GM10266 (cell line): ENCODE measurements around the gene TRIM50.
"Not testable (repeated sequence)": the region's sequence is repeated elsewhere in the genome, so short reads cannot be mapped to it uniquely, and the experiment has no call there.

ENCODE experiments used
- DNase-seq: peaks from one replicate; pipeline ENCODE4 v3.0.0; 2012; ENCODE audit errors: extremely low spot score
- TF ChIP-seq, protein P1 (sequence below): IDR thresholded peaks from 2 replicates; pipeline ENCODE4 v1.5.1; 2012; ENCODE audit warnings: mild to moderate bottlenecking, low read depth; ENCODE audit not compliant: control insufficient read depth, insufficient read depth; ENCODE audit errors: missing control alignments

The TRIM50 gene

DNA sequence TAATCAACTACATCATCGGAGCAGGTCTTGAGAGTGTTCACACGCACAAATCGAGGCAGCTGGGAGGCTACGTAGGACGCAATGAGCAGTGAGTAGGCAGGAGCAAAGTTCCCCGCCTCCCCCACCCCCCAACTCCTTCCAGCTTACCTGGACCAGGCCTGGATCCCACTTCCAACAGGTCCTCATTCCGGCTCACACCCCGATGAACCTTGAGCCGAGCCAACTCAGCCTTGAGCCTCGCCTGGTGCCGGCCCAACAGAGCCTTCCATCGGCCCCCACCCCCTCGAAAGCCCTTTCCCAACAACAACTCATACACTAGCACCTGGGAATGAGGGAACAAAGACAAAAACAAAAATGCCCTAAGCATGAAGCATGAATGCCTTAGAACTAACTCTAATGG, 20.4 kb downstream of the TRIM50 start:
- TF ChIP-seq, protein P1, sequence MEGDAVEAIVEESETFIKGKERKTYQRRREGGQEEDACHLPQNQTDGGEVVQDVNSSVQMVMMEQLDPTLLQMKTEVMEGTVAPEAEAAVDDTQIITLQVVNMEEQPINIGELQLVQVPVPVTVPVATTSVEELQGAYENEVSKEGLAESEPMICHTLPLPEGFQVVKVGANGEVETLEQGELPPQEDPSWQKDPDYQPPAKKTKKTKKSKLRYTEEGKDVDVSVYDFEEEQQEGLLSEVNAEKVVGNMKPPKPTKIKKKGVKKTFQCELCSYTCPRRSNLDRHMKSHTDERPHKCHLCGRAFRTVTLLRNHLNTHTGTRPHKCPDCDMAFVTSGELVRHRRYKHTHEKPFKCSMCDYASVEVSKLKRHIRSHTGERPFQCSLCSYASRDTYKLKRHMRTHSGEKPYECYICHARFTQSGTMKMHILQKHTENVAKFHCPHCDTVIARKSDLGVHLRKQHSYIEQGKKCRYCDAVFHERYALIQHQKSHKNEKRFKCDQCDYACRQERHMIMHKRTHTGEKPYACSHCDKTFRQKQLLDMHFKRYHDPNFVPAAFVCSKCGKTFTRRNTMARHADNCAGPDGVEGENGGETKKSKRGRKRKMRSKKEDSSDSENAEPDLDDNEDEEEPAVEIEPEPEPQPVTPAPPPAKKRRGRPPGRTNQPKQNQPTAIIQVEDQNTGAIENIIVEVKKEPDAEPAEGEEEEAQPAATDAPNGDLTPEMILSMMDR, result no peak
- no peak for DNase-seq

DNA sequence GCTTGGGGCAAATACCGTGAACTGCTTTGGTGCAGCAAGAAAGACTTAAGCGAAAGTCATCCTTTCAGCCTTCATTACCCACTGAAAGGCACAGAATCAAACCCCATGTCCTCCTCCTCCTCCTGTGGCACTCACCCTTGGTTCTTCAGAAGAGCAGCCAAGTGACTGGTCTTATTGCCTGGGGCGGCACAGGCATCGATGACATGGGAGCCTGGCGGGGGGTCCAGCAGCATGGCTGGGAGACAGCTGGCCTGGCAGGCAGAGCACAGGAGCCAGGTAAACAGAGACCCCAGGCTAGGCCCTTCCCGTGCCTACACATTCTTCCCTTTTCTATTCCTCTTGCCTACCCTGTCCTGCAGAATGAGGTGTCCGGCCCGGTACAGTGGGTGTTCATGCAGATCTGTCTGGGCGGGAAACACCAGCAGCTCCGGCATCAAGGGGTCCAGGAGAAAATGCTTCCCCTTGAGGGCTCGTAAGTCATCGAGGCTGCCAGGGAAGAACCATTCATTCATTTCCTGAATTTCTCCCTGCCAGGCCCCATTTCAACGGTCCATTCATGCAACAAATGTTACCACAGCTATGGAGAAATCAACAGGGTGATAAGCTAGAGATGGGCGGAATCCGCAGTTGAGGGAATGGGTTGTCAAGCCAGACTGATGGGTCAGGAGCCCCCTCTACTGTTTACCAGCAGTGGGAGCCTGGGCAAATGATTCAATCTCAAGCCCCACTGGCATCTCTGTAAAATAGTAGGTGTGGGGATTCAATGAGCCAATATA, 23.1 kb downstream of the TRIM50 start:
- DNase-seq, result not testable (repeated sequence)

DNA sequence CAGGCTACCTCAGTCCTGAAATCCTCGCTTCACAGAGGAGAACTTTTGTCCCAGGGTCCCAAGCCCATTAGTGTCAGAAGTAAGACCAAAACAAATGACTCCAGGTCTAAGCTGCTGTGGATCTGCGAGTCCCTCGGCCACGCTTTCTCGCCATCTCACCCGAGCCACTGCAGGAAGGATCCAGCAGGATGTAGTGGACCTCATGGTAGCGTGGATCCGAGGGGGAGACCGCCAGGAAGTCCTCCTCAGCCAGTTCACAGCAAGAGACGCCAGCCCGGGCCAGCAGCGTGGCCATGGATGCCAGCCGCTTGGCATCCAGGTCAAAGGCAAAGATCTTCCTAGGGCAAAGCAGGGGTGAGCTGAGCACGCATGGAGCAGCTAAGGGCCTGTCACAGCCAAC, 23.8 kb downstream of the TRIM50 start:
- TF ChIP-seq, protein P1, result no peak
- DNase-seq, result no peak

DNA sequence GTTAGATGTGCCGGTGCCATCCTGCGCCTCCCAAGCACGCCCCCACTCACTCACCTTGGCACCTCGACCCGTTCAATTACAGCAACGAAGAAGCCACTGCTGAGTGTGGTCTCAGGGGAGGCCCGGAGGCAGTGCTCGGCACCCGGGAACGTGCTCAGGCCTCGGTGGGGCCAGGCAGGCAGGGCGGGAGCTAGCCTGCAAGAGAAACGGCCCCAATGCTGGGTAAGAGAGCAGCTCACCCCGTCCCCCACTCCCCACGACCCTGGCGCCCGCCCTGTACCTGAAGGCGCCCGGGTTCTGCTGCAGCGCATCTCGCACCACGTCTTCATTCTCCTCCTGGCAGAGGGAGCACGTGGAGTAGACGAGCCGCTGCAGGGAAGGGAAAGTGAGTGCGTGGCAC, 24.3 kb downstream of the TRIM50 start:
- no peak for DNase-seq
- TF ChIP-seq, protein P1, result no peak

DNA sequence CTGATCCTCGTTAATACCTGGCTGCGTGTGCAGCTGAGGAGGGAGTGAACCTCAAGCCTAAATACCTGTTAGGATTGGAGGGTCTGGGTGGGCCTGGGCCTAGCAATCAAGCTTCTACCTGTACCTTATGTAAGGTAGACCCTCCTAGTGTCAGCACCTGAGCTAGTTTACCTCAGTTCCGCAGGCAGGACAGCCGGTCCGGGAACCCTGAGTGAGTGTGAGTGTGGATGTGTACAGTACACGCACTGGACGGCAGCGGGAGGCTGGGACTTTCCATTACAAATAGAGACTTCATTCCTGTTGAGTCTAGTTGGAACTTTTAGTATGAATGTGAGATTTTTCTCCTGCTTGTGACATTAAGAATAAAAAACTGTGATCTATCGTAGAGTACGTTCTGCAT, 25.0 kb downstream of the TRIM50 start:
- DNase-seq, result not testable (repeated sequence)

DNA sequence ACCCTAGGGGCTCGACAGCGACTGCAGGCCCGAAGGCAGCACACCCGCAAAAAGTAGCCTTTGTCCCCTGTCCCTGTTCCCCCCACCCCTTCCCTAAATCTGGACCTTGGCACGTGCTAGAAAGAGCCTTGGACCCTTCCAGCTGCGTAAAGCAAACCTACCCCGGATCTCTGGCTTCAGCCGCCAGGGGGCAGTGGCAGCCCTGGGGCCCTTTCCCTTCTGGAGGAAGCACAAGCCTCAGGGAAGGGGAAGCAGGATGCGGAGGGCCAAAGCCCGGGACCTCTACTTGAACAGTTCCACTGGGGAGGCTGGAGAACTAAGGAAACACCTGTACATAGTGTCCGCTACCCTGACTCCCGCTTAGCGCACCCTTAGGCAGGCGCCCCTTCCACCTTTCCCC, 26.8 kb downstream of the TRIM50 start:
- DNase-seq, result not testable (repeated sequence)

DNA sequence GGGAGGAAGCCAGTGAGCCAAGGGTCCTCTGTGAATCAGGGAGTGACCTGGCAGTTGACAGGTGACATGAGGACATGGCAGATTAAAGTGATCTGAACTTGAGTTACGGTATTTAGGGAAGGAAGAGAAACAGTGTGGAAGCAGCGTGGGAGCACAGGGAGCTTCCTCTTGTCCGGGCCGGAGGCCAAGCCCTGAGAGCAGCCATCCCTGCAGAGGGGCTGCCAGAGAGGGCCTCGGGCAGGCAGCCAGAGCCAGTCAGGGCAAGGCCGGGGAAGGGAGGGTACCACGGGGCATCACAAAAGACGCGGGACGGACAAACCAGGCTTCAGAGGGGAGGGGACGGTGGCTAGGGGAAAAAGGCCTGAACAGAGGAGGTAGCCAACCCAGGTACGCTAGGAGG, 28.1 kb downstream of the TRIM50 start:
- DNase-seq, result not testable (repeated sequence)

DNA sequence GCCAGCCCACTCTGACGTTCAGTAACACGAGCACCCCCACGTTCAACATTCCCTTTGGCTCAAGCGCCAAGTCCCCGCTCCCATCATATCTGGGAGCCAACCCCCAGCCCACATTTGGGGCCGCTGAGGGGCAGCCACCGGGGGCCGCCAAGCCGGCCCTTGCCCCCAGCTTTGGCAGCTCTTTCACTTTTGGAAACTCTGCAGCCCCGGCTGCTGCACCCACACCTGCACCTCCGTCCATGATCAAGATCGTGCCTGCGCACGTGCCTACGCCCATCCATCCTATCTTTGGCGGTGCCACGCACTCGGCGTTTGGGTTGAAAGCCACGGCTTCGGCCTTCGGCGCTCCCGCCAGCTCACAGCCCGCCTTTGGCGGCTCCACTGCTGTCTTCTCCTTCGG, 30.2 kb downstream of the TRIM50 start:
- not testable (repeated sequence) for DNase-seq

DNA sequence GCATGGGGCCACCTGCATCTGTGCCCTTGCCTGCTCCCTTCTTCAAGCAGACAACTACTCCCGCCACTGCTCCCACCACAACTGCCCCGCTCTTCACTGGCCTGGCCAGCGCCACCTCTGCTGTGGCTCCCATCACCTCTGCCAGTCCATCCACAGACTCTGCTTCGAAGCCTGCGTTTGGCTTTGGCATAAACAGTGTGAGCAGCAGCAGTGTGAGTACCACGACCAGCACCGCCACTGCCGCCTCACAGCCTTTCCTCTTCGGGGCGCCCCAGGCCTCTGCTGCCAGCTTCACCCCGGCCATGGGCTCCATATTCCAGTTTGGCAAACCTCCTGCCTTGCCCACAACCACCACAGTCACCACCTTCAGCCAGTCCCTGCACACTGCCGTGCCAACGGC, 30.6 kb downstream of the TRIM50 start:
- not testable (repeated sequence) for DNase-seq

DNA sequence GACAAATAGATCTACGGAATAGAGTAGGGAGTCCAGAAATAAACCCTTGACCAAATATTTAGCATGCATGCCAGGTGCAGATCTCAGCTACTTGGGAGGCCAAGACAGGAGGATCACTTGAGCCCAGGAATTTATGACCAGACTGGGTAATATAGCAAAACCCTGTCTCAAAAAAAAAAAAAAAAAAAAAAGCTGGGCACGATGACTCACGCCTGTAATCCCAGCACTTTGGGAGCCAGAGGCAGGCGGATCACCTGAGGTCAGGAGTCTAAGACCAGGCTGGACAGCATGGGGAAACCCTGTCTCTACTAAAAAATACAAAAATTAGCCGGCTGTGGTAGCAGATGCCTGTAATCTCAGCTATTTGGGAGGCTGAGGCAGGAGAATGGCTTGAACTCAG, 50.7 kb downstream of the TRIM50 start:
- not testable (repeated sequence) for DNase-seq

DNA sequence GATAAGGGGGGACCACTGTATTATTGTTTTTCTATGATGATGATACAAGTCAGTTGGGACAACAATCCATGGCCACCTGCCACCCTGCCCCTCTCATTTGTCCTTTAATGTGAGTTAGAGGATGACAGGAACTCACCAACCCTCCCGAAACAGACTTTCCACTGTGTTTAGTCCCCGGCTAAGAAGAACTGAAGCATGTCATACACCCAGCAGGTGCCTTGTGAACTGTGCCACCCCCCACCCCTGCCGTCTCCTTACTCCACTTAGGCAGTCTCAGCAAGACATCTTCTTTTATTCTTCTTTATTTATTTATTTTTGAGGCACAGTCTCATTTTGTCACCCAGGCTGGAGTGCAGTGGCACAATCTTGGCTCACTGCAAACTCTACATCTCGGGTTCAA, 60.1 kb downstream of the TRIM50 start:
- not testable (repeated sequence) for DNase-seq

DNA sequence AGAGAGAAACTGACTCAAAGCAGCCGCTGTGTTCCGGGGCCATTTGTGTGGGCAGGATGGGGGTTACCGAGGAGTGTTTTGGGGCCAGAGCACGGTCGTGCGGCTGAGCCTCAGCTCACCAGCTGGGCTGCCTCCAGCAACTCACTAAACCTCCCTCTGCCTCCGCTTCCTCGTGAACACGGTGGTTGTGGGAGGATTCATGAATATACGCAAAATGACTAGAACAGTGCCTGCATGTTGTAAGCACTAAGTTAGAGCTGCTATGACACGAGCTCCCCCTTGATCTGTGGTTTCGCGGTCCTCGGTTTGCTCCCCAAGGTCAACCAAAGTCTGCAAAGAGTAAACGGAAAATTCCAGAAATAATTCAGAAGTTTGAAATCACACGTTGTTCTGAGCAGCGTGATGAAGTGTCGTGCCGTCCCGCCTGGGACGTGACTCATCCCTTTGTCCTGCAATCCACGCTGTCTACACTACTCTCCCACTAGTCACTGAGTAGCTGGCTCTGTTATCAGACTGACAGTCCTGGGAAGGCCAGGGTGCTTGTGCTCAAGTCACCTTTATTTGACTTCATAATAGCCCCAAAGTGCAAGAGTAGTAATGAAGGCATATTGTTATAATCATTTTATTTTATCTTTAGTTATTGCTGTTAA, 61.0 kb downstream of the TRIM50 start:
- DNase-seq, result not testable (repeated sequence)
